Stimulated activated CD4-positive, alpha-beta T cell treated with anti-CD3 and anti-CD28 coated beads, TNF-alpha, amount 100 ng/mL, for 4 hours (primary cell): Measurements from ENCODE around the gene C10orf62.
"Not testable (repeated sequence)": the region's sequence is repeated elsewhere in the genome, so short reads cannot be mapped to it uniquely, and the experiment has no call there.

ENCODE experiments used
- DNase-seq, 3 experiments: peaks; one replicate each; pipeline ENCODE4 v3.0.0-alpha.2; 2020; ENCODE audit warnings: low read depth in 3 of 3

The C10orf62 gene, protein sequence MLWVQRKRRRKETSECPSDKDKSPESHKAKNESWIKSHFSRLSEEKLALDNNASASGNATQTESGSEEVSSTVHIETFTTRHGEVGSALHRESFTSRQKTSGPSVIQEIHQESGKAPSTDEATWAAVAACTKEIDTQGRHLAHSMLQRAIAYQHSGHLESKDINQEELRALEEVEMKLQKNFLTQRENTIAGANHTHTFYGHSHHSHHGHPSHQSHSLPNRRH

DNA sequence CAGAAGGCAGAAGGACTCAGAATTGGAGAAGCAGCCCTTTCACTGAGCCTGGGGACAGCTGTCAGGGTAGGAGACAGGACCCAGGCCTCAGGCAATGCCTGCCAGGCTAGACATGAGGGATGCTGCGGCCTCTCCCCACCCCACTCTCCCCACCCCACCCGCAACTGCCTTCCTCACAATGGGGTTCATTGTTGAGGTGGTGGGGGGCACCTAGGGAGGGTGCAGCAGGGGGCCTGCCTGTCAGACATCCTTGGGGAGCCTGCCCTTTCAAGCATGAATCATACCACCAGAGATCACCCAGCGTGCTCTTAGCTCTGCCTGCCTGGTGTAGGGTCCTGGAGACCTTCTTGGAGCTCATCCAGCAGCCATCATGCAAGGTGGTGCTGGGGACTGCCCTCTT, at the start of gene C10orf62:
C10orf62 (plus strand) TSS at position 243 of the 400 bp plus-strand sequence. CDS start 177 bp downstream, outside the sequence.
- DNase-seq = no peak

GRCh38 chr10:97540669-97541500, 48.6 kb upstream of the C10orf62 start:
- no peak for DNase-seq

DNA sequence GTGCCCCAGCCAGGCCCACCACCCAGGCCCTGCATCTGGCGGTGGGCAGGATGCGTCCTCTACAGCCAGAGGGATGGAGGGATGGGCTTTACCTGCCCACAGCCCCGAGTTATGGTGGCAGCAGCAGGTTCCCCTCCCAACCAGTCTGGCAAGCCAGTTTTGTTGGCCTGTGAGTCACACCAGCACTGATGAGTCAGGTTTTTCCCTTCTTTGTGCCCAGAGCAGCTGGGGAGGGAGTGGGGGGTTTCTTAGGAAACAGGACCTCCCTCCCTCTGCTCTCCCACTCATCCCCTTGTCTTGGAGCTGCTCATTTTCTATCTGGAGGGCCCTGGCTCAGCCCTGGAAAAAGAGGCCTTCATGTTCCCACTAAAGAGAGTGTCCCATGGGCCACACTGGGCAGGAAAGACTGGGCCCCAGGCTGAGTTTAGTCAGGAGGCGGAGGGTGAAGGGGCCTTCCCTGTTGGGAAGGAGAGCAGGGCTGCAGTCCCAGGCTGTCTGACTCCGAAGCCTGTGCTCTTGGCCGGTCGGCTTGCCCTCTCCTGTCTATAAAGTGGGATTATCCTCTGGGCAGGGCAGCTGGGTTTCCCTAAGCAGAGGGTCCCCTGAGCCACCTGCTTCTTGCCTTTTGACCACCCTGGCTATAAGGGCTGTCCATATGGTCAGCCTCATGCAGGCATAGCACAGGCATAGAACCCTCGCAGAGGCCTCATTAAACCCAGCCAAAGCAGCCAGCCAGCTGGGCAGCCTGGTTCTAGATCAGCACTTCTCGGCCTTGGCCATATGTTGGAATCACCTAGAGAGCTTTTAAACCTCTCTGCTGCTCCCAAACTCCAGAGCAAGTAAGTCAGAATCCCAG, 47.1 kb upstream of the C10orf62 start:
- peak; percentile 21 to 38 (median 25) for DNase-seq

- peak; percentile 35 to 39 (median 39) for DNase-seq
These were observed 46.4 kb upstream of the C10orf62 start for GRCh38 chr10:97543025-97543546.

DNA sequence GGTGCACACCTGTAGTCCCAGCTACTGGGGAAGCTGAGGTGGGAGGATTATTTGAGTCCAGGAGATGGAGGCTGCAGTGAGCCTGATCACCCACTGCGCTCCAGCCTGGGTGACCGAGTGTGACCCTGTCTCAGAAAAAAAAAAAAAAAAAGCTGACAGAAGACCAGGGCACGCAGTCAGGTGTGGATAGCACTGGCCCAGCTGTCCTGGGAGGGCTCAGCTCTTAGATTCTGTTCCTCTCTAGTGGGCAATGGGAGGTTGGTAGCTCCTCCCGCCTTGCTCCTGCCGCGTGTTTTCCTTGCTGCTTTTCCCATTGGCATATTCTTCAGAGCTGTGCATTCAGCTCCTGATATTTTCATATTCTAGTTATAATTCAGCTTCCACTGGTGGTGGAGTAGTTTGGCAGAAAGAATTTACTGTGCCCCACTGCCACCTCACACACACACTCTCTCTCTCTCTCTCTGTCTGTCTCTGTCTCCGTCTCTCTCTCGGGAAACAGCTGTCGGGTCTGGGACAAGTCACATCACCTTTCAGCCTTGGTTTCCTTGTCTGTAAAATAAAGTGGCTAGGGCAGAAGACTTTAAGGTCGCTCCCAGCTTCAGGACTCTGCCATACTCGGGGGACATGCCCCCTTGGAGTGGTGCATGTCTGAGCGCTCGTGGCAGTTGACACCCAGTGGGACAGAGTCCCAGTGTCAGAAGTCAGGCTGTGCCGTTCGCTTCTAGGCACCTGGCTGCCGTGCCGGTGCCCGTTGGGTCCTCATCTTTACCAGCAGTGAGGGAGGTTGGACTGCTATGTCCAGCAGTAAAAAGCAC, 42.9 kb upstream of the C10orf62 start:
- DNase-seq = no peak

GRCh38 chr10:97547271-97547600, 42.3 kb upstream of the C10orf62 start:
- no peak for DNase-seq

GRCh38 chr10:97547962-97548361, 41.6 kb upstream of the C10orf62 start:
- no peak for DNase-seq

DNA sequence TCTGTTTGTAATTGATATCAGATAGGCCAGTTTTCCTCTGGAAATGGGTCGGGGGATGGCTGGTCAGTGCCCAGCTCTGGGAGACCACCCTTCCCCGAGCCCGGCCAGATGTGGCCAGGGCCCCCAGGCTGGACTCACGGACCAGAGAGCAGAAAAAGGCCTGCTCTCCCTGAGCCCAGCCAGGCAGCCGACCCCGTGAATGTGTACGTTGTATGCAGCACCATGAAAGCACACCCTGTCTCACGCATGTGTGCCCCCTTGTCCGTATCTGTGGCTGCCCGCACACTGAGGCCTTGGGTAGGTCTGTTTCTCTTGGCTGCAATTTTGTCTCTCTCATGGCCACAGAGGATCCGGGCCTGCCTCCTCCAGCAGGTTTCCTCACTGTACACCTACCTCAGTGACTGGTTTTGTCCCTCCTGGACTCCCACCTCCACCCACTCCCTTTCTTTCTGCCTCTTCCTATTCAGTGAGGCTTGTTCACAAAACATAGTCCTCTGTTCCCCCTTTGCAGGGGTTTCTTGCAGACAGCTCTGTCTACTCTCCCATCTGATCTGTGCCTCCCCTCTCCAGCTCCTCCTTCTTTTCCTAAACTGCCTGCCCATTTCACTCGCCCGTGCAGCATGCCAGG, 40.6 kb upstream of the C10orf62 start:
- no peak for DNase-seq

GRCh38 chr10:97549587-97550322, 39.8 kb upstream of the C10orf62 start:
- no peak for DNase-seq

- no peak for DNase-seq
These were observed 39.0 kb upstream of the C10orf62 start for GRCh38 chr10:97550336-97551149.

GRCh38 chr10:97551271-97551670, 38.2 kb upstream of the C10orf62 start:
- no peak for DNase-seq

DNA sequence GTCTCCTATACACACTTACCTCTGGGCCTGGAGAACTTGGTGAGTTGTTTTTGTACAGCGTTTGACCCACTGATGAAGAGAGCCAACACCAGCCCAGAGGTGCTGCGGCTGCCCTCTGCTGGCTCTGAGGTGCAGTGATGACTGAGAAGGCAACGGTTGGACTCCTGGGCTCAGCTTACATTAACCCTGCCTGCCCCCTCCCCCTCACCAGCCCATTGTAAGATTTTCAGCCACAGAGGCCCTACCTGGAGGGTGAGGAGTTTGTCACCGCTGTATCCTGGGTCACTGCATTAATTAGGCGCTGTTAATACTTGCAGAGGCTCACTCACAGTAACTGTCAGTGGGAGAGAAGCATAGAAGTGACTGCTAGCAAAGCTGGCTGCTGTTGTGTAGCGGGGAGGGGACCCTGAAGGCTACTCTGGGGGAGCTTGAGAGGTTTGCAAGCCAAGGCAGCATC, 35.9 kb upstream of the C10orf62 start:
- peak; percentile 31 to 46 (median 41) for DNase-seq

DNA sequence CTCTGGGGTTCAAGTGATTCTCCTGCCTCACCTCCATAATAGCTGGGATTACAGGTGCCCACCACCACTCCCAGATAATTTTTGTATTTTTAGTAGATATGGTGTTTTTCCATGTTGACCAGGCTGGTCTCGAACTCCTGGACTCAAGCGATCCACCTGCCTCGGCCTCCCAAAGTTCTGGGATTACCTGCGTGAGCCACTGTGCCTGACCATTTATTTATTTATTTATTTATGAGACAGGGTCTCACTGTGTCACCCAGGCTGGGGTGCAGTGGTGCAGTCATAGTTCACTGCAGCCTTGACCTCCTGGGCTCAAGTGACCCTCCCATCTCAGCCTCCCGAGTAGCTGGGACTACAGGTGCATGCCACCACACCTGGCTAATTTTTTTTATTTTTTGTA, 35.2 kb upstream of the C10orf62 start:
- not testable (repeated sequence) for DNase-seq

GRCh38 chr10:97555541-97555940, 34.0 kb upstream of the C10orf62 start:
- not testable (repeated sequence) for DNase-seq

DNA sequence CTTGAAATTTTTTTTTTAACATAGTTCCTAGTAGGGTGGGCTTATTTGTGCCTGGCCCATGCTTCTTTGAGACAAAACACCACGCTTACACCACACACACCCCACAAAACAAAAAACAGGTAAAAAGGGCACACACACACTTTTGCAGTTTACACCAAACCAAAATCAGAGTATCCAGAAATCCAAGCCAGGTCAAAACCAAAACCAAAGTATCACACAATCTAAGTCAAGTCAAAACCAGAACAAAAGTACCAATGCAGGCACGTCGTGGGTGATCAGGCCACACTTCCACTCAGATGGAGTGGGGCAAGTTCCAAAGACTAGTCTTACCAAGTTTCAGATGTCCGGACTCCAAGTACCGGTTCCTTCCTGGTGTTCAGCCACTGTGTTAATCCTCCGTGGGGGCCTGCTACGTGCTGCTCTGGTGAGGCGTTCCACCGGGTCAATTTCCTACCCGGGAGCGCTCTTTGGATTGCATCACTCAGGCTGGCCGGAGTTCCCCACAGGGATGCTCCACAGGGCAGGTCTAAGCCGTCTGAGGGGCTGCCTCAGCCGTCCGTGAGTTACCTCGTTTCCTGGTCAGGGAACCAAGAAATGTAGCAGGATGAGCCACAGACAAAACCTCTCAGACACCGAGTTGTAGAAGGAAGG, 28.7 kb upstream of the C10orf62 start:
- DNase-seq = not testable (repeated sequence)

GRCh38 chr10:97561386-97562077, 28.0 kb upstream of the C10orf62 start:
- DNase-seq = not testable (repeated sequence)

- not testable (repeated sequence) for DNase-seq
These were observed 27.2 kb upstream of the C10orf62 start for GRCh38 chr10:97562329-97562728.

- DNase-seq = no peak
These were observed 26.2 kb upstream of the C10orf62 start for GRCh38 chr10:97563337-97563736.
